Stimulated activated CD8-positive, alpha-beta memory T cell treated with anti-CD3 and anti-CD28 coated beads, Interleukin-4, amount 100 ng/mL, for 24 hours (primary cell): Measurements from ENCODE around the gene TTC28.

Source experiments
- DNase-seq: peaks from one replicate; pipeline ENCODE4 v3.0.0-alpha.2; 2020; ENCODE audit warnings: low read depth

TTC28 gene

GRCh38 chr22:28001171-28001835 is 678.3 kb downstream of the TTC28 start:
- no peak for DNase-seq

- DNase-seq = no peak
Observed at GRCh38 chr22:28000361-28000760, 679.3 kb downstream of the TTC28 start.

GRCh38 chr22:27999876-28000275 is 679.8 kb downstream of the TTC28 start:
- DNase-seq = no peak

- DNase-seq = no peak
Observed at GRCh38 chr22:27998511-27999410, 680.9 kb downstream of the TTC28 start.

GRCh38 chr22:27997538-27997937 is 682.1 kb downstream of the TTC28 start:
- no peak for DNase-seq

- no peak for DNase-seq
Observed at GRCh38 chr22:27996981-27997380, 682.7 kb downstream of the TTC28 start.

- DNase-seq = no peak
Observed at GRCh38 chr22:27996529-27996925, 683.1 kb downstream of the TTC28 start.

GRCh38 chr22:27995801-27996528 is 683.7 kb downstream of the TTC28 start:
- DNase-seq = no peak

GRCh38 chr22:27994481-27995331 is 684.9 kb downstream of the TTC28 start:
- DNase-seq = no peak

GRCh38 chr22:27993774-27994350 is 685.8 kb downstream of the TTC28 start:
- no peak for DNase-seq

- no peak for DNase-seq
Observed at GRCh38 chr22:27993201-27993635, 686.4 kb downstream of the TTC28 start.

GRCh38 chr22:27992294-27993165 is 687.1 kb downstream of the TTC28 start:
- DNase-seq = no peak

GRCh38 chr22:27991586-27992293 is 687.9 kb downstream of the TTC28 start:
- DNase-seq = no peak

- DNase-seq = no peak
Observed at GRCh38 chr22:27990879-27991278, 688.8 kb downstream of the TTC28 start.

- no peak for DNase-seq
Observed at GRCh38 chr22:27990451-27990840, 689.2 kb downstream of the TTC28 start.

- no peak for DNase-seq
Observed at GRCh38 chr22:27989758-27990450, 689.7 kb downstream of the TTC28 start.

GRCh38 chr22:27988704-27989103 is 690.9 kb downstream of the TTC28 start:
- no peak for DNase-seq

GRCh38 chr22:27987557-27987956 is 692.1 kb downstream of the TTC28 start:
- no peak for DNase-seq

GRCh38 chr22:27986937-27987336 is 692.7 kb downstream of the TTC28 start:
- DNase-seq = no peak
